Endothelial cell of umbilical vein (primary cell): ENCODE results near the gene COL19A1. TPM values are rescaled to one million over a fixed set of nuclear protein-coding genes. Genes with fewer than 3 reads are reported as not detected.

ENCODE experiments used
- BruUV-seq: library from RNA; stranded (reverse); fragments of 400-500 nt; replicated peaks from 2 replicates; lab custom pipeline; 2021; lab: Mats Ljungman, UMichigan
- CTCF ChIA-PET: fragments of 300-600, 350-600 bp; sonication (Branson Sonifier 250); formaldehyde crosslinking; loops from one replicate; lab custom pipeline; 2021; ENCODE audit warnings: antibody characterized with exemption, inconsistent platforms; lab: Charles Lee
- POLR2A ChIA-PET: fragments of 300-600, 350-600 bp; sonication (Branson Sonifier 250); formaldehyde crosslinking; loops from one replicate; lab custom pipeline; 2021; ENCODE audit warnings: antibody characterized with exemption, inconsistent platforms; lab: Charles Lee
- DNase-seq: peaks from one replicate; pipeline ENCODE4 v3.0.0-alpha.2; 2011; ENCODE audit warnings: low read depth, low spot score
- FAIRE-seq: peaks from 2 replicates; lab custom pipeline; 2011; peaks lifted over from hg19 to GRCh38; lab: Jason Lieb, UNC
- H2AFZ ChIP-seq: 2 replicates; pipeline ENCODE4 v1.6.0; 2012; ENCODE audit warnings: low read depth, low read length, control low read depth, inconsistent platforms
- H3K27ac ChIP-seq: 2 replicates; pipeline ENCODE4 v1.5.1; 2011; ENCODE audit warnings: low read depth, mild to moderate bottlenecking, control low read depth, low read length, moderate library complexity; ENCODE audit not compliant: insufficient read depth
- H3K27me3 ChIP-seq, 2 experiments: 2 replicates each; pipeline versions ENCODE4 v1.6.0 to v1.6.1; 2011; ENCODE audit warnings: low read length in 2 of 2, mixed read lengths in 1 of 2; ENCODE audit not compliant: control insufficient read depth in 2 of 2, insufficient read depth in 2 of 2
- H3K36me3 ChIP-seq, 2 experiments: 2 replicates in 1 of 2; 3 replicates in 1 of 2; pipeline ENCODE4 v1.5.1; 2011; ENCODE audit warnings: low read length in 2 of 2, mild to moderate bottlenecking in 1 of 2, moderate library complexity in 1 of 2; ENCODE audit not compliant: control insufficient read depth in 2 of 2, insufficient read depth in 2 of 2; ENCODE audit errors: extremely low read depth in 1 of 2
- H3K4me1 ChIP-seq: 3 replicates; pipeline ENCODE4 v1.5.1; 2011; ENCODE audit warnings: mild to moderate bottlenecking, low read length; ENCODE audit not compliant: control insufficient read depth, insufficient read depth; ENCODE audit errors: extremely low read depth
- H3K4me2 ChIP-seq: 2 replicates; pipeline ENCODE4 v1.6.1; 2011; ENCODE audit warnings: low read length, control low read depth, mixed read lengths; ENCODE audit not compliant: insufficient read depth
- H3K4me3 ChIP-seq, 3 experiments: fragments of 200-600 bp in 1 of 3; sonication (generic), shearing (Covaris generic) in 1 of 3; replicated peaks in 1 of 3; 2 replicates each; pipeline ENCODE4 v1.5.1; 2011 to 2016; ENCODE audit warnings: control low read depth in 3 of 3, low read length in 3 of 3, mild to moderate bottlenecking in 2 of 3, inconsistent platforms in 1 of 3, low read depth in 1 of 3, moderate library complexity in 1 of 3; ENCODE audit not compliant: insufficient read depth in 1 of 3
- H3K79me2 ChIP-seq: 2 replicates; pipeline ENCODE4 v1.6.0; 2012; ENCODE audit warnings: low read length, inconsistent platforms; ENCODE audit not compliant: control insufficient read depth, insufficient read depth
- H3K9ac ChIP-seq: replicated peaks from 2 replicates; pipeline ENCODE3; 2011; ENCODE audit warnings: low read length, control low read depth; ENCODE audit not compliant: insufficient read depth; ENCODE audit errors: extremely low read depth
- H3K9me1 ChIP-seq: replicated peaks from 3 replicates; pipeline ENCODE4 v1.6.0; 2011; ENCODE audit warnings: mild to moderate bottlenecking, low read length; ENCODE audit not compliant: control insufficient read depth, insufficient read depth; ENCODE audit errors: extremely low read depth
- H3K9me3 ChIP-seq: replicated peaks from 2 replicates; pipeline ENCODE4 v1.5.1; 2012; ENCODE audit warnings: low read length, inconsistent platforms; ENCODE audit not compliant: control insufficient read depth, insufficient read depth
- H4K20me1 ChIP-seq: replicated peaks from 2 replicates; pipeline ENCODE3; 2011; ENCODE audit warnings: mild to moderate bottlenecking, low read length; ENCODE audit not compliant: control insufficient read depth, insufficient read depth; ENCODE audit errors: extremely low read depth
- EZH2 ChIP-seq: IDR thresholded peaks from 2 replicates; pipeline ENCODE4 v1.6.1; 2012; ENCODE audit warnings: borderline replicate concordance, low read depth, mild to moderate bottlenecking, moderate library complexity, low read length, inconsistent platforms; ENCODE audit not compliant: severe bottlenecking
- FOS ChIP-seq: IDR thresholded peaks from 2 replicates; pipeline ENCODE4 v1.6.1; 2011; ENCODE audit warnings: mild to moderate bottlenecking, low read length, moderate library complexity, borderline replicate concordance; ENCODE audit not compliant: insufficient read depth
- GATA2 ChIP-seq: IDR thresholded peaks from 2 replicates; pipeline ENCODE4 v1.7.0; 2011; ENCODE audit warnings: low read depth, mild to moderate bottlenecking, moderate library complexity, mixed read lengths, low read length; ENCODE audit not compliant: insufficient read length, insufficient read depth
- JUN ChIP-seq: IDR thresholded peaks from 2 replicates; pipeline ENCODE4 v1.6.1; 2011; ENCODE audit warnings: borderline replicate concordance, low read depth; ENCODE audit not compliant: insufficient read length, insufficient read depth
- MAX ChIP-seq: IDR thresholded peaks from 2 replicates; pipeline ENCODE4 v1.6.1; 2011; ENCODE audit not compliant: insufficient read depth, insufficient read length
- MYC ChIP-seq: IDR thresholded peaks from one replicate; pipeline ENCODE4 v1.6.1; 2011; ENCODE audit warnings: mild to moderate bottlenecking, low read depth, low read length
- POLR2A ChIP-seq: IDR thresholded peaks from 2 replicates; pipeline ENCODE4 v1.6.1; 2012; ENCODE audit warnings: low read depth, mild to moderate bottlenecking, control low read depth, low read length
- POLR2AphosphoS5 ChIP-seq: IDR thresholded peaks from 2 replicates; pipeline ENCODE4 v1.6.1; 2012; ENCODE audit warnings: low read depth, mild to moderate bottlenecking, control low read depth, low read length, moderate library complexity; ENCODE audit not compliant: insufficient read depth
- dilution Hi-C: fragments of 300-500 bp; cut with MboI; formaldehyde crosslinking; loops from one replicate; pipeline ENCODE4 v1.15.0; 2019; ENCODE audit warnings: low sequenced_read_pairs; ENCODE audit not compliant: extremely low pct_ligation_motif_present
- intact Hi-C: fragments of 100-400 bp; cut with micrococcal nuclease; formaldehyde crosslinking; loops from one replicate; pipeline ENCODE4 v1.10.0; 2022
- polyA plus RNA-seq, 4 experiments: library from polyadenylated mRNA; depleted of rRNA in 3 of 4; stranded (reverse) in 3 of 4; unstranded in 1 of 4; fragments of >200 nt; gene quantifications; 2 replicates each; pipeline versions ENCODE4 v1.2.1 to v1.2.3, GENCODE V29; 2011 to 2012; ENCODE audit warnings: missing spikeins in 1 of 4
- total RNA-seq: library from RNA; stranded (reverse); gene quantifications from 2 replicates; pipeline ENCODE4 v1.2.3, GENCODE V29; 2021
- TF ChIP-seq, protein P1 (sequence below), 2 donors: IDR thresholded peaks; 1 replicate in 1 of 2; 2 replicates in 1 of 2; pipeline ENCODE4 v1.5.1; 2011; ENCODE audit warnings: low read length in 2 of 2, mild to moderate bottlenecking in 2 of 2, moderate library complexity in 2 of 2, control low read depth in 1 of 2, inconsistent platforms in 1 of 2, low read depth in 1 of 2; ENCODE audit not compliant: insufficient read depth in 1 of 2; ENCODE audit errors: extremely low read depth in 1 of 2

Gene COL19A1
- total and polyA plus RNA-seq, 2 donors (not counting 3 experiments of a cell fraction or from before 2014, with no cell fraction given) = not detected

DNA sequence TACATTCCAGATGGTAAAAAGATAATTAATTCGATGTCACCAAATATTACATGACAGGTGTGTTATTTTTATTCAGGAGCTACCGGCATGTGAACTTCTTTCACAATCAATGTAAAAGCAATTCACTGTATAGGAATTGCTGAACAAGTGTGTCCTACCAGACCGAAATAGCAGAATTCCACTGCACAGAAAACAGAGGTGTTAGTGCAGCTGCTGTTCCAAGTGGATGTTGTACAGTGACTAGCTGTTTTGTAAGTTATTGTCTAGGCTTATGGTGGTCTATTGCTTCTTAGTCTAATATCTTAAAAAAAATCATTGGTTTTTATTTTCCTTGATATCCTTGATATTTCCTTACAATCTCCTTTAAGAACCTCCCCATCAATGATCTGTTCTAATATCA is 107.4 kb downstream of the COL19A1 start:
- Histone ChIP-seq H3K36me3 (no peaks in the 10 kb centered on the region), H3K27ac (no peak overlapping the region), H2AFZ (no peak overlapping the region), H3K4me3 (no peak overlapping the region), H3K9me1 (no peaks in the 10 kb centered on the region), H3K9me3 (no peaks in the 10 kb centered on the region), H3K79me2 (no peaks in the 10 kb centered on the region), H3K4me2 (no peak overlapping the region), H4K20me1 (no peaks in the 10 kb centered on the region), H3K27me3 (no peaks in the 10 kb centered on the region), H3K9ac (no peak overlapping the region), H3K4me1 (no peaks in the 10 kb centered on the region)
- BruUV-seq = no TSS peak
- CTCF ChIA-PET = interaction anchor here (1.3 kb wide), 1 partner anchor 12 kb away, joined by 3 read pairs; no protein-coding TSS in a partner anchor
- TF ChIP-seq JUN (no peak), GATA2 (no peak), FOS (no peak), EZH2 (no peak), MYC (no peak), POLR2A (no peak), MAX (no peak), POLR2AphosphoS5 (no peak)
- TF ChIP-seq, protein P1, sequence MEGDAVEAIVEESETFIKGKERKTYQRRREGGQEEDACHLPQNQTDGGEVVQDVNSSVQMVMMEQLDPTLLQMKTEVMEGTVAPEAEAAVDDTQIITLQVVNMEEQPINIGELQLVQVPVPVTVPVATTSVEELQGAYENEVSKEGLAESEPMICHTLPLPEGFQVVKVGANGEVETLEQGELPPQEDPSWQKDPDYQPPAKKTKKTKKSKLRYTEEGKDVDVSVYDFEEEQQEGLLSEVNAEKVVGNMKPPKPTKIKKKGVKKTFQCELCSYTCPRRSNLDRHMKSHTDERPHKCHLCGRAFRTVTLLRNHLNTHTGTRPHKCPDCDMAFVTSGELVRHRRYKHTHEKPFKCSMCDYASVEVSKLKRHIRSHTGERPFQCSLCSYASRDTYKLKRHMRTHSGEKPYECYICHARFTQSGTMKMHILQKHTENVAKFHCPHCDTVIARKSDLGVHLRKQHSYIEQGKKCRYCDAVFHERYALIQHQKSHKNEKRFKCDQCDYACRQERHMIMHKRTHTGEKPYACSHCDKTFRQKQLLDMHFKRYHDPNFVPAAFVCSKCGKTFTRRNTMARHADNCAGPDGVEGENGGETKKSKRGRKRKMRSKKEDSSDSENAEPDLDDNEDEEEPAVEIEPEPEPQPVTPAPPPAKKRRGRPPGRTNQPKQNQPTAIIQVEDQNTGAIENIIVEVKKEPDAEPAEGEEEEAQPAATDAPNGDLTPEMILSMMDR (IDR thresholded peaks at IDR 0.05; ENCODE audit: extremely low read depth in 1 of 2, insufficient read depth in 1 of 2, low read depth in 1 of 2, low read length in 2 of 2) = no peak
- no peak for FAIRE-seq
- DNase-seq = no peak
- intact Hi-C loops (no loop called here), dilution Hi-C loops (no loop called here)
- POLR2A ChIA-PET = no interaction called here
